Activated CD4-positive, alpha-beta T cell treated with anti-CD3 and anti-CD28 coated beads for 24 hours (primary cell): ENCODE results near the gene KRT86.
"Not testable (repeated sequence)": the region's sequence is repeated elsewhere in the genome, so short reads cannot be mapped to it uniquely, and the experiment has no call there.

ENCODE experiments used
- DNase-seq, 2 donors: peaks; one replicate each; pipeline ENCODE4 v3.0.0-alpha.2; 2020; ENCODE audit warnings: low read depth in 2 of 2

The KRT86 gene

DNA sequence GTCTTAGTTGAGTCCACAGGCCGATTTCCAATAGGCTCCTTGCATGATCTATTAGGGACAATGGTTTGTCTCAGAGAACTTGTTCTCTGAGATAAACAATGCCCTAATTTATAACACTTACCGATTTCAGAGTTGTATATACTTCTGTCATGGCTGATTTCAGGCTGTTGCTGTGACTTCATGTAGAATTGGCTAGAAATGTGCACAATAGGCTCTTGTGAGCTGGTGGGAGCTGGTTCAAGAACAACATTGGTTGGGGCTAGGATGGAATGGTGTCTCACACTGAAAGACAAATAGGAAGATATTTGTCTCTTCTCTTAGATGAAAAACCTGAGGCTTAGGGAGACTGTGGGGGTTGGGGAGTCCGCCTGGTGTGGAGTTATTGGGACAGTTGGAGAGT is 6.7 kb upstream of the KRT86 start:
- no peak for DNase-seq

GRCh38 chr12:52268212-52268611 is 6.2 kb upstream of the KRT86 start:
- no peak for DNase-seq

DNA sequence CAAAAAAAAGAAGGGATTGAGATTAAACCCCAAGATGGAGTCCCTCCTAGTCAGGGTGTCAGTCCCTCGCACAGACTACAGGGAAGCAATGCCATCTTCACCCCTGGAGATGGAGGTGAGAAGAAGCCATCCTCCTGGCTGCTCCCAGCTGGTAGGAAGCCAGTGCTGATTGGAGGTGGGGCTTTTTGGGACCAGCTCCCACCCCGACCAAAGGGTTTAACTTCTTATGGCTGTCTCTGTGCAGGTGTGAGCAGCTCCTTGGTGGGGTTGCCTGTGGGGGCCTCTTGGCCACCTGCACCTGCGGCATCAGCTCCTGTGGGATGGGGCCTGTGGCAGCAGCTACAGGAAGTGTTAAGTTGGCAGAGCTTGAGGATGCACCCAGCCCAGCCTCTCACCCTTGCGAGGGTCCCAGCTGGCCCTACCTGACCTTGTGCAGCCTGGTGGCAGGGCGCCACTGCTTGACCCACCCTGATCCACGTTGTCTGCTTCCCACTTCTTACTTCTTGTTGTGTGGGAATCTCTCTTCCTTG is 3.8 kb upstream of the KRT86 start:
- no peak for DNase-seq

DNA sequence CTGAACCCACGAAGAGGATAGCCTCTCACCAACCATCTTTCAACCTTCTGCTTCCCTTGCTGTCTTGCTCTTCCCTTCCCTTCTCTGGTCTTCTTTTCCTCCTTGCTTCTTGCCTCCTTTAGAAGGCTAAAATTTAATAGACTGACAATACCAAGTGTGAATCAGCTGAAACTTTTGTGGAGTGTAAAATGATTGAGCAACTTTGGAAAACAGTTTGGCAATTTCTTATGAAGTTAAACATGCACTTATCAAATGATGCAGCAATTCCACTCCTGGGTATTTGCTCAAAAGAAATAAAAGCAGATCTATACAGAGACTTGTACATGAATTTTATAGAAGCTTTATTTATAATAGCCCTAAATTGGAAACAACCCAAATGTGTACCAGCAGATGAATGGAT is 3.3 kb upstream of the KRT86 start:
- no peak for DNase-seq

DNA sequence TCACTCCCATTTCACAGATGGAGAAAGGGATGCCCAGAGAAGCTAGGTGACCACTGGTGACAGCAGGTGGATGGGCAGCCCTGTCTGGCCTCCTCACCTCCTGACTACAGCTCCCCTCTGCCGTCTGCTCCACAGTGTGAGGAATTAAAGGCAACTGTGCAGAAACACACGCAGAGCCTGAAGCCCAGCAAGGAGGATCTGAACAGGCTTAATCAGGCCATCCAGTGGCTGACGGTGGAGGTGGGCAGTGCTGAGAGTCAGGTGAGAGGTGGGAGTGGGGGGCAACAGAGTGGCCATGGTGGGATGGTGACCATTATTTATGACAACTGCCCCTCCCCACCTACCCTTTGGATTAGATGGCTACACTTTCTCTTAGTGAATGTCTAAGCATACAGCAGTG is 1.2 kb downstream of the KRT86 start:
- no peak for DNase-seq

DNA sequence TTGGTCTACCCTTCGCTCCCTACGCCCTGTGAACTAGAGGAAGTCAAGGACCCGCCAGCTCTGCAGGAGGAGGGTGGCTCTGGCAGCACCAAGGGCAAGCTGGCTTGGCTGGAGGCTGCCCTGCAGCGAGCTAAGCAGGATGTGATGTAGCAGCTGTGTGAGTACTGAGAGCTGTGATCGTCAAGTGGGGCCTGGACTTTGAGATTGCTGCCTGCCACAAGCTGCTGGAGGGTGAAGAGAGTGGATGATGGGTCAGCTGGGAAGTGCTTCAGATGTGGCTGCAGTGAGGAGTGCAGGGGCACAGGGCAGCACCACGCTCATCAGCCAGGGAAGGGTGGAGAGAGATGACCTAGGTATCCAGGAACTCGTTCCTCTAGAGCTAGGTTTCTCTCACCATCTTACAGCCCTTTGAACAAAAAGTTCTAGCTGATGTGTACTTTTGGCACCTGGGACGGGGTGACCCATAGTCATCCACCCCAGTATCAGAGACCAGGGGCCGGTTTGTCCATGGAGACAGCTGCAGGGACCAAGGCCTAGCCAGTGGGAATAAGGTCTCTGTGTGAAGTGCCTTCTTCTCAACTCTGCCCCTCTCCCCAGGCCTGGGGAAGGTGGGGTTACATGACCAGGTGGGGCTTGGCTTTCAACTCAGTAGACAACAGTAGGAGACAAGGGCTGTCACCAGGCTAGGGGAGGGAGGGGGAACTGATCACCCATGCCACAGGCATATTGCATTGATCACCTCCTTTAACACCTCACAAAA is 3.2 kb downstream of the KRT86 start:
- DNase-seq, result no peak

DNA sequence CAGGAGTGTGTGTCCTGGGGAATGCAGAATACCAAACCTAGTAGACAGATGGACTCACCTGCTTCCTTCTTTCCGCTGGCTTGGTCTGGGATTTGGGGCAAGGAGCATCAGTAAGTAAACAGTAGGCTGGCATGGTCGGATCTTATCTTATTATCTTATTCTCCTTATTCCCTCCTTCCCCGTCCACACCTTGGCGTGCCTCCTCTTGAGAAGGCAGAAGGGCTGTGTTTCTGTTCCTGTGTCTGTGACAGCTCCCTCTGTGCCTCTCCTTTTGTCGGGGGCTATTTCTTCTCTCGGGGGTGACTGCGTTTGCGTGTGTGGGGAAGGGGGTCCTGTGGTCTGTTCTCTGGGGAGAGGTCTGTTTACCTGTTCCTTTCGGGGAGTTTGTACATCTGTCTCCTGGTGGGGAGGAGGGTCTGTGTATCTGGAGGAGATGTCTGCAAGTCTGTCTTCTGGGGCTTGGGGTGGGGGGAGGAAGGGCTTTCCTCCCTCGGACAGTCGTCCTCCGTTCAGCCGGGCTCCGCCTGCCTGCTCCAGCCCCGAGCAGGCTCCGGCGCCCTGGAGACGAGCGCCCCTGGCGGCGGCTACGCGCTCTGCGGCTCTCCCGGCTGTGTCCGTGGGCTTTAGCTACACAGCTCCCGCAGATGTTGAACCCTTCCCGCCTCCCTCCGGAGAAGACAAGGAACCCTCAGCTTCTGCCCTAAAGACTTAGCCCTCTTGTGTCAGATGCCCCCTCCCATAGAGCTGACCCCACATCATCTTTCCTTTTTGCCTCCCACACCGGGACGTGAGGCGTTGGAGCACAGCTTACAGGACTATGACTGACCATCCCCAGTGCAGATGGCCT is 4.4 kb downstream of the KRT86 start:
- DNase-seq, result peak; percentile 56 to 61

GRCh38 chr12:52279422-52280318 is 5.2 kb downstream of the KRT86 start:
- no peak for DNase-seq

DNA sequence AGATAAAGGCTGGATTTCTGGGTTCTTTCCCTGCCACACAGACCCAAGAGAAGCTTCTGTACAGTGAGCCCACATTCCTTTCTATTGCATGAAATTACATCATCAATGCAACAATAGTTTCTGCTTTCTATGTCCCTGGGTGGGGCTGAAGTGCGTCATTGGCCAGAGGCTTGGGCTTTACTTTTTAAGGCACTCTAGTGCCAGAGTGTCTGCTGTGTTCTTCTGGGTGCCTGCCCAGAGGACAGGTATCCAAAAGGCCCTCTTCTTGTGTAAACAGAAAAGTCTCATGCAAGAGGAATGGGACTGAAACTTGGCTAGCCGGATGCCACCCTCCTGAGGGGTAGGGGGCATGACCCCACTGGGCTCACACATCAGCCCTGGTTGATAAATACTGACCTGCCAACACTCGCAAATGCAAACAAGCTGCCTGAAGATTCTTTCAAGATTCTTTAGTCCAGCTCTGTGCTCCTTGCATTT is 5.9 kb downstream of the KRT86 start:
- no peak for DNase-seq

DNA sequence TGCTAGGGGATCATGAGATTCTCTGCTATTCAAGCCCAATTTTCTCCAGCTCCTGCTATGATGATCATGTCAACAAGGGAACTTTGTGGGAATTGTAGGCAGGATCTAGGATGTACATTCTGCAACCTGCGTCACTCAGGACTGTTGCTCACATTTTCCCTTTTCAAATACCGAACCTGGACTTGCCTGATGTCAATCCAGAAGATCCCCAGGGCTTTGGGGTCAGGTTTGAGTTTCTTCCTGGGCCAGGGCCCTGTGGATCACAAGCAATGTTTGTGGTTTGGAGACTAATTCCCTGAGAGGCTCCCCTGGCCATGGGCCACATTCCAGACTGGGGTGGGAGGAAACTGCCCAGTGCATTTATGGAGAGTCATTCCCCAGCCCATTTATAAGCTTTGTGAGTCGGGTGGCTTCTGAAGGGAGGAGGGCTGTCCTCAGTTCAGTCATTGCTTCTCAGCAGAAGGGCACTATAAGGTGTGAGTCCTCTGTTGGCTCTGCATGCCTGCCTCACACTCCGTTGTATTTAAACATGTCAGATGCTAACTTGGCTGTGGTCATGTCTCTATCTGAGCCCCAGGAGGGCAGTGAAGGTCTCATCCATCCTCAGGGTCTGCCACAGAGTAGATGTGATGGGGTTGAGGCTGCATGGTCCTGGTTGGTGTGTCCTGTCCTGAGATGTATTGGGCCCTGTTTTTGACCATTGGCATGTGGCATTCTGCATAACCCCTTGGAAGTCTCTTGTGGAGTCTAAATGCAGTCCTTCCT is 6.5 kb downstream of the KRT86 start:
- no peak for DNase-seq

- no peak for DNase-seq
These were observed 10.2 kb downstream of the KRT86 start for GRCh38 chr12:52284562-52285171.

- DNase-seq, result no peak
These were observed 10.8 kb downstream of the KRT86 start for GRCh38 chr12:52285172-52285745.

- DNase-seq, result no peak
These were observed 11.5 kb downstream of the KRT86 start for GRCh38 chr12:52285851-52286530.

DNA sequence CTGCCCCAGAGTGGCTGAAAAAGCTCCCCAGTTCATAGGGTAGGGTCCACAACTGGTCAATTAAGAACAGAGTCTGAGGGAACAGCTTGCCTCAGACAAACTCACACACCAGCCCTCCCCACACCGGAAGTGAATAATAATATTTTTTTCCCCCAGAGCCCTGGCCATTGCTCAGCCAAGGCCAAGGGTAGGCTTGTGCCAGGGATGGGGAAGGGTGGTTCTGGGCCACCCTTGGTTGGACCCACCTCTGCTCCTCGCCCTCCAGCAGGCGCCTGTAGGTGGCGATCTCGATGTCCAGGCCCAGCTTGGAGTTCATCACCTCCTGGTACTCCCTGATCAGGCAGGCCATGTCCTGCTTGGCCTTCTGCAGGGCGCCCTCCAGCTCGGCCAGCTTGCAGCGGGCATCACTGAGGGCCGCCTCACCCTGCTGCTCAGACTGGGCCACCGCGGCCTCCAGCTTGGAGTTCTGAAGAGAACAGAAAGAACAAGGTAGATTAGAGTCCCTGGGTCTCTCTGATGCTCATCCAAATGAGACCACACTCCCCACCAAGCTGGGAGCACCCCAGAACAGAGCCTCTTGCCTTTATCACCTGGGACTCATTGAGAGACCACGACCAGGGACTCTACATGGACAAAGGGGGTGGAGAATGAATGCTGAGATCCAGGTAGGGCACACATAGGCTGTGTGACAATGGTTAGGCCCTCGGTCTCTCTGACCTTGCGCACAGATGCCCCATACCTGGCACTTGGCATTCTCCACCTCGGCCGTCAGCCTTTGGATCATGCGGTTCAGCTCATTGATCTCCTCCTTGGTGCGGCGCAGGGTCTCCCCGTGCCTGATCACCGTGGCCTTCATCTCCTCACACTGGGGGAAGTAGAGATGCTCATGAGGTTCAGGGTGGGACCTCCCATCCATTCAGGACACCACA is 12.7 kb downstream of the KRT86 start:
- DNase-seq, result not testable (repeated sequence)

DNA sequence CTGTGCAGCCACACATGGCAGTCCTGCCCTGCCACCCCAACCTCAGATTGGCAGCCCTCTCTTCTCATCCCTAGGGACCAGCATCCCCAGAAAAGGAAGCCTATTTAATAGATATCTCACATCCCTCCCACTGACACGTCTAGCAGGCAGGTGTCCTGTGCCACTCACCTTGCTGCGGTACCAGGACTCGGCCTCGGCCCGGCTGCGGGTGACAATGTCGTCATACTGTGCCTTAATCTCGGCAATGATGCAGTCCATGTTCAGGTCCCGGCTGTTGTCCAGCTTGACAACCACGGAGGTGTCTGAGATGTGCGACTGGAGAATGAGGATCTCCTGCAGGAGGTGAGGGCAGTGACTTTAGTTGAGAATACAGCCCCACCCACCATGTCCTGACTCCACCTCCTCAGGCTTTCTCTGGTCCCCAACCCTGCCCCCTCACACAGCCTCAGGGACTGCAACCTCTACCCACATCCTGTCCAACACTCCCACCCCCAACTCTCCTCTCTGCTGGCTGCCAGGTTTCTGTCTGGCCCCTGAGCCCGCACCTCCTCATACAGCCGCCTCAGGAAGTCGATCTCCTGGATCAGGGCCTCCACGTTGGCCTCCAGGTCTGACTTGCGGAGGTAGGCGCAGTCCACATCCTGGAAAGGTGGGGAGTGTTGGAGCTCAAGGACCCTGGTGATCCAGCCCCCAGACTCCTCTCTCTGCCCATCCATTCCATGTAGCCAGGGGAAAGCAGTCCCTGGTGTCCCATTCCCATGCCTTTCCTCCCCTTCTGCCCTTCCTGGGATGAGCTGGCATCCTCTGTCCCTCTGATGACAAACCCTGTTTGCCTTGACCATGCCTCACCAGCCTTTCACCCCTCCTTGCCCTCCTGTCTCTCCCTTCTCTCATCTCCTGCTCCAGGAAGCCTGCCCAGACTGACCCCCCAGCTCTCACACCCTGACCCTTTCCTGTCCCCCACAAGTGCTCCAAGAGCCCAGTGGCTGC is 13.7 kb downstream of the KRT86 start:
- DNase-seq, result not testable (repeated sequence)

DNA sequence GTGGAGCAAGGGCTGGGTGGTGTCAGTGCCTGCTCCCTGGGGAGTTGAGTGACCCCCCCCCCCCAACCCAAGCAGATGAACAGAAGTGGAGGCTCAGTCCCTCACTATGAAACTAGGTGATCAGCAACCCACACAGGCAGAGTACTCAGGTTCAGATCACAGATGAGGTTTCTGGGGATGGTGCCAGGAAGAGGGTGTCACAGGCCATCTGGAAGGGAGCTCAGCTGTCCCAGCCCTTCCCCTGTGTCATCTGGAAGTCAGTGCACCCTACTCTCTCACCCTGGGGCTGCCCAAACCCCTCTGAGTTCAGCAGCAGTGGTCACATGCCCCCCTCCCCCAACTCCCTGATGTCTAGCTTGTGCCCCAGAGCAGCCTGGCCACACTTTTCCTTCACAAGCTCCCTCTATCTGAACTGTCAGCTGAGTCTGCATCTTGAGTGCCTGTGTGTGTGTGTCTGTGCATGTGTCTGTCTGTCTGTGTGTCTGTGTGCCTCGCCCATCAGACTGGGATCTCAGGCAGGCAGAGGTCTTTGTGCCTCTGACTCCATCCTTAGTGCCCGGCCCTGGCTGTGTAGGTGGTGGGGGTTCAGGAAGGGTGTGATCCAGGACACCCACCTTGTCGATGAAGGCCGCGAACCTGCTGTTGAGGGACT is 16.2 kb downstream of the KRT86 start:
- DNase-seq, result not testable (repeated sequence)
